NCI-H510A treated with DMSO at 0.1 percent for 48 hours (cell line): ENCODE measurements around the gene RNF125.

ENCODE experiments used
- DNase-seq: peaks from one replicate; lab custom pipeline; 2025; lab: John Stamatoyannopoulos, UW

The RNF125 gene

DNA sequence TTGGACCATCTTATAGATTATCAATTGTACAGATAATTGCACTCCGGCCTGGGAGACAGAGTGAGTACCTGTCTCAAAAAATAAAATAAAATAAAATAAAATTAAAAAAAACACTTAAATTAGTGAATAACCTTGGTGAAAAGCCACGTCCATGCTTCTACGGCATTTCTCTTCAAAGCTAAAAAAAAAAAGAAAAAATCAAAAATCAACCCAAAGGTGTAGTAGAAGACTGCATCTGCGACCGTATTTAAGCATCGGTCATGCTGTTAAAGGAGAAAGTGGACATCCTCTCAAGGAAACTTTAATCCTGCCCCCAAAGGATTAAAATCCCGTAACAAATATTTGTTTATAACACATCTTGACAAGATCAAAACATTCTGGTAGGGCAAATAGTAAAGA is 72.7 kb downstream of the RNF125 start:
- DNase-seq: no peak

DNA sequence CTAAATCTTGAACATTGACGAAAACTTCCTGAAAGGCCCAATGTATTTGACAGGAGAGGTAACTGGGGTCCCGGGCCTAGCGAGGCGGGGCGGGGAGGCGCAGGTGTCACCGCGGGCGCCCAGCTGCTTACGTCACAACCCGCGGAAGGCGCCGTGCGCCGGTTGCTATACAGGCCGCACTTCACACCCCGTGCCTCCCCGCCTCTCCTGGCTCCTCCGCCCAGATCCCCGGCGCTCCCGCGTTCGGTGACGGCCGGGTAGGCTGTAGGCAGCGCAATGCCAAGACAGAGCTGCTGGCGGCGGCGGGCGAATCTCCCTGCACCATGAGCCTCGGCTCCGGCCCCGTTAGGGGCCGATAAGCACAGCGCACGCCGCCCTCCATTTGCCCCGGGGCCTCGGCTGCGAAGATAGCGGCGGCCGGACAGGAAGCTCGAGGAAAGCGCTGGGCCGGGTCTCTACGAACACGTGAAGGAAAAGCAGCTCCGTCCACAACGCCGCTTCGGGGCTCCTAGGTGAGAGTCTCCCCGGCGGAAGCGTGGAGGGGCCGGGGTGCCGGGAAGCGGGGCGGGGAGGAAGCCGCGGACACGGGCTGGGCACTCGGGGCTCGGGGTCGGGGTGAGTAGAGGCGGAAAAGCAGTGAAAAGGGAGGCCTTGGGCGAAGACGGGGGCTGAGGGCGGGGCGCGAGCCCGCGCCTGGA is 73.2 kb downstream of the RNF125 start, which contains the start of gene RNF138:
TSS of gene RNF138 (plus strand) at position 151 of the 698 bp plus-strand sequence. CDS start 903 bp downstream, outside the sequence.
- DNase-seq: peak; percentile 92

- DNase-seq: peak; percentile 99
These were observed 73.9 kb downstream of the RNF125 start for GRCh38 chr18:32092422-32093101.

GRCh38 chr18:32093102-32093511 is 74.5 kb downstream of the RNF125 start:
- peak; percentile 50 for DNase-seq

GRCh38 chr18:32093523-32093922 is 74.9 kb downstream of the RNF125 start:
- DNase-seq: no peak

- DNase-seq: no peak
These were observed 76.7 kb downstream of the RNF125 start for GRCh38 chr18:32095192-32095899.

GRCh38 chr18:32095900-32096229 is 77.2 kb downstream of the RNF125 start:
- DNase-seq: no peak

DNA sequence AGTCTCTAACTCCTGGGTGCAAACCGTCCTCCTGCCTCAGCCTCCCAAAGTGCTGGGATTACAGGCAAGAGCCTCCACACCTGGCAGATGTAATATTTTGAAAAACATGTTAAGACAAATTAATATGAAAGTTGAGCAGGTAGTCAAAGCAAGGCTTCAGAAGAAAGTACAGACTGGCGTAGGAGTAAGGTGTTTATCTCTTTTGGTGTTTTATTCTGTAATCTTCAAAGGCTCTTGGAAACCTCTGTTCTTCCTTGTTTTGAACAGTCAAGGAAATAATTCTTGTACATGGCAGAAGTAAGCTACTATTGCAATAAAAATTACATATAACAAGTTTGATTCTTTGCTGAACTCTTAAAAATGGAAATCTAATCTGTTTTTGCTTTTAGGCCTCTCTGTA is 78.3 kb downstream of the RNF125 start:
- DNase-seq: no peak

- no peak for DNase-seq
These were observed 85.9 kb downstream of the RNF125 start for GRCh38 chr18:32104516-32104915.

- DNase-seq: no peak
These were observed 91.4 kb downstream of the RNF125 start for GRCh38 chr18:32110005-32110404.

DNA sequence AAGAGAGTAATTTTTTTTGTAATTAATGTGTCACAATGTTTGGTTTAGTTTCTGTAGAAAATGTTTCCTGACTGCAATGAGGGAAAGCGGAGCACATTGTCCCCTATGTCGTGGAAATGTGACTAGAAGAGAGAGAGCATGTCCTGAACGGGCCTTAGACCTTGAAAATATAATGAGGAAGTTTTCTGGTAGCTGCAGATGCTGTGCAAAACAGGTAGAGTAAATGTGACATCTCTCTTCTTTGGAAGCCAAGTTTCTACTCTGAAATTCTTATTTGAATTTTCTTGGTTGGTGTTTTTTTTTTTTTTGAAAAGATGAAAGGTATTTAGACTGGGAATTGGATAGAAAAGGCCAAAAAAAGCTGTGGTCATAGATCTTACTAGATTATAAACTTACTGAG is 93.1 kb downstream of the RNF125 start:
- no peak for DNase-seq

- no peak for DNase-seq
These were observed 94.2 kb downstream of the RNF125 start for GRCh38 chr18:32112826-32113225.

GRCh38 chr18:32114293-32114942 is 95.8 kb downstream of the RNF125 start:
- DNase-seq: no peak

- DNase-seq: no peak
These were observed 103.4 kb downstream of the RNF125 start for GRCh38 chr18:32122039-32122438.
